Testis (tissue), 3 donors: ENCODE results near the gene LRRN4CL. TPM values are rescaled to one million over a fixed set of nuclear protein-coding genes. Genes with fewer than 3 reads are reported as not detected.

ENCODE experiments used
- DNase-seq: peaks from one replicate; pipeline ENCODE4 v3.0.0-alpha.2; 2019
- H3K27ac ChIP-seq, 2 donors: fragments of 200-600 bp; sonication (generic); one replicate each; pipeline ENCODE4 v1.5.1; 2019
- H3K27me3 ChIP-seq: fragments of 200-600 bp; sonication (generic); one replicate; pipeline ENCODE4 v1.5.1; 2019
- H3K36me3 ChIP-seq: fragments of 200-600 bp; sonication (generic); one replicate; pipeline ENCODE4 v1.5.1; 2017; ENCODE audit warnings: low read depth; ENCODE audit errors: missing control alignments
- H3K4me1 ChIP-seq: fragments of 200-600 bp; sonication (generic); one replicate; pipeline ENCODE4 v1.5.1; 2019
- H3K4me3 ChIP-seq, 2 donors: fragments of 200-600 bp; sonication (generic); one replicate each; pipeline ENCODE4 v1.5.1; 2017 to 2019
- H3K9me3 ChIP-seq: fragments of 200-600 bp; sonication (generic); one replicate; pipeline ENCODE4 v1.5.1; 2017
- POLR2A ChIP-seq: fragments of 450-650 bp; IDR thresholded peaks from one replicate; pipeline ENCODE4 v1.6.1; 2017; ENCODE audit warnings: antibody characterized with exemption, mild to moderate bottlenecking, moderate library complexity
- WGBS, 2 donors: methylation state at CpG; one replicate each; pipeline ENCODE4 v1.1.5; 2018; 5-methylcytosine and 5-hydroxymethylcytosine counted together
- intact Hi-C: fragments of 100-400 bp; cut with DNase I; formaldehyde crosslinking; loops from one replicate; pipeline ENCODE4 v1.15.1; 2023; ENCODE audit warnings: low total_unique reads
- polyA plus RNA-seq: library from polyadenylated mRNA; stranded (reverse); fragments of 350-450 nt; fragmentation: Illumina TruSeq; extraction: RNeasy Lipid Tissue Mini Kit (QIAGEN cat#74804); gene quantifications from one replicate; pipeline ENCODE4 v1.2.3, GENCODE V29; 2014; ENCODE audit warnings: low read depth, low replicate concordance; ENCODE audit not compliant: insufficient read depth
- total RNA-seq, 2 donors: library from RNA; depleted of rRNA; stranded (reverse); fragments of >200 nt; gene quantifications; one replicate each; pipeline ENCODE4 v1.2.3, GENCODE V29; 2016
- TF ChIP-seq, protein P1 (sequence below), 3 experiments: fragments of 450-650 bp in 2 of 3; fragments of 200-600 bp in 1 of 3; sonication (generic) in 1 of 3; IDR thresholded peaks; one replicate each; pipeline ENCODE4 v1.5.1; 2016 to 2019; ENCODE audit warnings: antibody characterized with exemption in 3 of 3, mild to moderate bottlenecking in 2 of 3, moderate library complexity in 1 of 3

LRRN4CL gene
- total and polyA plus RNA-seq, 3 donors from 2014 or later = 4.7 to 5.6 (median 5.0) TPM

DNA sequence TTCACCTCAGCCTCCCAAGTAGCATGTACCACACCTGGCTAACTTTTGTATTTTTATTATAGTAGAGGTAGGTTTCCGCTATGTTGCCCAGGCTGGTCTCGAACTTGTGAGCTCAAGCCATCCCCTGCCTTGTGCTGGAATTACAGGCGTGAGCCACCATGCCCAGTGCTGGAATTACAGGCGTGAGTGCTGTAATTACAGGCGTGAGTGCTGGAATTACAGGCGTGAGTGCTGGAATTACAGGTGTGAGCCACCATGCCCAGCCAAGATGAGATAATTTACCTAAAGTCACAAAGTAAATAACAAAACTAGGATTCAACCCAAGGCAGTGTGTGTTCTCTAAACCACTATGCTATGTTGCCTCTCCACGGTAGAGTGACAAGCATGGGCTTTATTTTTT, 6.8 kb downstream of the LRRN4CL start:
- DNase-seq = no peak
- TF ChIP-seq POLR2A = no peak
- TF ChIP-seq, protein P1, sequence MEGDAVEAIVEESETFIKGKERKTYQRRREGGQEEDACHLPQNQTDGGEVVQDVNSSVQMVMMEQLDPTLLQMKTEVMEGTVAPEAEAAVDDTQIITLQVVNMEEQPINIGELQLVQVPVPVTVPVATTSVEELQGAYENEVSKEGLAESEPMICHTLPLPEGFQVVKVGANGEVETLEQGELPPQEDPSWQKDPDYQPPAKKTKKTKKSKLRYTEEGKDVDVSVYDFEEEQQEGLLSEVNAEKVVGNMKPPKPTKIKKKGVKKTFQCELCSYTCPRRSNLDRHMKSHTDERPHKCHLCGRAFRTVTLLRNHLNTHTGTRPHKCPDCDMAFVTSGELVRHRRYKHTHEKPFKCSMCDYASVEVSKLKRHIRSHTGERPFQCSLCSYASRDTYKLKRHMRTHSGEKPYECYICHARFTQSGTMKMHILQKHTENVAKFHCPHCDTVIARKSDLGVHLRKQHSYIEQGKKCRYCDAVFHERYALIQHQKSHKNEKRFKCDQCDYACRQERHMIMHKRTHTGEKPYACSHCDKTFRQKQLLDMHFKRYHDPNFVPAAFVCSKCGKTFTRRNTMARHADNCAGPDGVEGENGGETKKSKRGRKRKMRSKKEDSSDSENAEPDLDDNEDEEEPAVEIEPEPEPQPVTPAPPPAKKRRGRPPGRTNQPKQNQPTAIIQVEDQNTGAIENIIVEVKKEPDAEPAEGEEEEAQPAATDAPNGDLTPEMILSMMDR (IDR thresholded peaks at IDR 0.05) = no peak
- H3K27me3 ChIP-seq = no peaks in the 10 kb centered on the region
- intact Hi-C loops = no loop called here
- 91 to 93% methylated on average over 7 of the region's 7 CpGs for WGBS, 2 donors
- H3K27ac ChIP-seq = no peak overlapping the region
- H3K4me1 ChIP-seq = peaks cover 16% of the 10 kb centered on the region
- no peaks in the 10 kb centered on the region for H3K9me3 ChIP-seq
- no peak overlapping the region for H3K4me3 ChIP-seq
- H3K36me3 ChIP-seq = no peaks in the 10 kb centered on the region

DNA sequence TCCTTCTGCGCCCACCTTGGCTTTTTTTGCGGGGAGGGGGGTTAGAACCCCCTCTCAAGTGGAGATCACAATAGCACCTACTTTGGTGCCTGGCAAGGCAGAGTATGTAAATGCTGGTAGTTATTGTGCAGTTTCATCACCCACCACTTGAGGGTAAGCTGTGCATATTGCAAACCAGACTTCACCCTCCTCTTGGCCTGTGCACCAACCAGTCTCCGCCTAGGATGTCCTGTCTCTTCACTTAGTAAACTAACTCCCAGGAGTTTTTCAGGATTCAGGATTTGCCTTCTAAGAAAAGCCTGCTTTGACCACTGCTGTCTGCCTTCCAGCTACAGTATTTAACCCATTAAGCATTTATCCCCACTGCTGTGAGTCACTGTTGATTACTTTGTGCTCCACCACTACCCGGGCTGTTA, 8.5 kb downstream of the LRRN4CL start:
- WGBS, 2 donors = 60 to 64% methylated on average over 4 of the region's 4 CpGs
- H3K4me1 ChIP-seq = peaks cover 20% of the 10 kb centered on the region
- peak; percentile 78 for DNase-seq
- peak overlapping the region in 1 of 2 donors; percentile 25 for H3K27ac ChIP-seq
- TF ChIP-seq, protein P1 (IDR thresholded peaks at IDR 0.05) = peak; percentile 58 to 67 (median 65)
- TF ChIP-seq POLR2A = no peak
- intact Hi-C loops = no loop called here
- no peak overlapping the region for H3K4me3 ChIP-seq
- no peaks in the 10 kb centered on the region for H3K36me3 ChIP-seq
- H3K27me3 ChIP-seq = no peaks in the 10 kb centered on the region
- no peaks in the 10 kb centered on the region for H3K9me3 ChIP-seq

DNA sequence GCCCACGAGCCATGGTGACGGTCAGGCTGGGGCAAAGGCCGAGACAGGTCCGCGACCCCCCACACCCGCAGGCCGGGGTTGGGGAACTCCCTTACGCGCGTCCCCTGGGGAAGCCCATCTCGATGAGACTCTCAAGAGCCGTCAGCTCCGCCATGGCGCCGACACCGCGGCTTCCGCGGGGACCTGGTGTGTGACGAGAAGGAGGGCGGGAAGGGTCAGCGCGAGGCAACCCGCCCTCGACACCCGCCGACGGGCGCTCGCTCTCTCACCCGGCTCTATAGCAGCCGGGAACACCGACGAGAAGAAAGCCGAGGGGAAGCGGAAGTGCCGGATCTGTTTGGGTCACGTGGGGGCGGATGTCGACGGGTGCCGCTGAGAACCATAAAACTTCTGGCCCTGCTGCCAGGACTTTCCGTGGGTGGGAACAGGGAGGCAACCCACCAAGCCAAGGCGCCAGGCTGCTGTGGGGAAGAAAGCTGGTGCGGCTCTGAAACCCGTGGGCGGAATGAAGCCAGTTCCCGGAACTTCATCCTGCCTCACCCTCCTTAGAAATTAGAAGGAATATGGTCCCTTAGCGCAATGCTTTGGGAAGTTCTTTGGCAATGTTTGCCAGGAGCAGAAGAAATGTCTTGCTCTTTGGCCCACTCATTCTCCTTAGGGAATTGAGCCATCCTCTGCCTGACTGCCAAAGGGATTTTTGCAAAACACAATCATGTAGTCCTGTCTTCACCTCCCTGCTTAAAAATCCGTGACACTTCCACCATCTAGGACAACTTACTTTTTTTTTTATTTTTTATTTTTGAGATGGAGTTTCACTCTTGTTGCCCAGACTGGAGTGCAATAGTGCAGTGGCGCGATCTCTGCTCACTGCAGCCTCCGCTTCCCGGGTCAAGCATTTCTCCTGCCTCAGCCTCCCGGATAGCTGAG, 10.3 kb downstream of the LRRN4CL start, which contains the start of gene UBXN1:
Gene UBXN1 (minus strand): TSS at position 304 of the 927 bp plus-strand sequence. CDS start 150 bp downstream, at position 154.
- peak within 1 kb of the TSS; percentile 74 to 87 for H3K27ac ChIP-seq
- no peaks in the 10 kb centered on the region for H3K27me3 ChIP-seq
- 2 to 3% methylated on average over 44 to 53 of the region's 55 CpGs for WGBS, 2 donors
- TF ChIP-seq, protein P1 (IDR thresholded peaks at IDR 0.05) = peak in 1 of 3 experiments; percentile 44
- TF ChIP-seq POLR2A = no peak
- intact Hi-C loops = loop anchor here (10.0 kb wide), 1 partner anchor 284 kb away; no protein-coding TSS in a partner anchor
- H3K4me1 ChIP-seq = peaks cover 20% of the 10 kb centered on the region
- H3K36me3 ChIP-seq = no peaks in the 10 kb centered on the region
- no peaks in the 10 kb centered on the region for H3K9me3 ChIP-seq
- DNase-seq = peak; percentile 95
- H3K4me3 ChIP-seq = peak within 1 kb of the TSS; percentile 74 to 94

DNA sequence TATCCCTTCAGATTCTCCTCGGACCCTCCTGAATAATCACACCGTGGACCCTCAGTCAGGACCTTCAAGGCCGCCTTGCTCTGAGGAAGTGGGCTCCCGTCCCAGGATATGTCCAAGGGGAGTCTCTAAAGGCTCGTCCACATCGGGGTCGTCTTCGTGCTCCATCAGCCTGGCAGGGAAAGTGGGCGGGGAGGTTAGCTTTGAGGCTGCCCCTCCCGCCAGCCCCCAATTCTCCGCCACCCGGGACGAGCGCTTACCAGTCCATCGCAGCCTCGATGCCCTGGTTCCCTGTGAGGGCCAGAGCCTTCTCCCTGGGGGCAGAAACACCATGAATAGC, 10.9 kb downstream of the LRRN4CL start:
- no peak for DNase-seq
- Histone ChIP-seq H3K36me3 (no peaks in the 10 kb centered on the region), H3K27ac (peak overlapping the region; percentile 74 to 87), H3K4me3 (peak overlapping the region; percentile 74 to 94), H3K9me3 (no peaks in the 10 kb centered on the region), H3K4me1 (peaks cover 20% of the 10 kb centered on the region), H3K27me3 (no peaks in the 10 kb centered on the region)
- no peak for TF ChIP-seq POLR2A
- TF ChIP-seq, protein P1 (IDR thresholded peaks at IDR 0.05) = no peak
- intact Hi-C loops = loop anchor here (10.0 kb wide), 1 partner anchor 284 kb away; no protein-coding TSS in a partner anchor
- 0 to 4% methylated on average over 9 to 14 of the region's 16 CpGs for WGBS, 2 donors
